HTR-8/SVneo (cell line): ENCODE results near the gene FBLN1.
"Not testable (repeated sequence)": the region's sequence is repeated elsewhere in the genome, so short reads cannot be mapped to it uniquely, and the experiment has no call there.

Experiments
- DNase-seq: peaks from one replicate; pipeline ENCODE4 v3.0.0; 2011; ENCODE audit warnings: low spot score, mixed read lengths; ENCODE audit not compliant: insufficient read length
- FAIRE-seq: peaks from 2 replicates; lab custom pipeline; 2011; peaks lifted over from hg19 to GRCh38; lab: Jason Lieb, UNC

Gene FBLN1

DNA sequence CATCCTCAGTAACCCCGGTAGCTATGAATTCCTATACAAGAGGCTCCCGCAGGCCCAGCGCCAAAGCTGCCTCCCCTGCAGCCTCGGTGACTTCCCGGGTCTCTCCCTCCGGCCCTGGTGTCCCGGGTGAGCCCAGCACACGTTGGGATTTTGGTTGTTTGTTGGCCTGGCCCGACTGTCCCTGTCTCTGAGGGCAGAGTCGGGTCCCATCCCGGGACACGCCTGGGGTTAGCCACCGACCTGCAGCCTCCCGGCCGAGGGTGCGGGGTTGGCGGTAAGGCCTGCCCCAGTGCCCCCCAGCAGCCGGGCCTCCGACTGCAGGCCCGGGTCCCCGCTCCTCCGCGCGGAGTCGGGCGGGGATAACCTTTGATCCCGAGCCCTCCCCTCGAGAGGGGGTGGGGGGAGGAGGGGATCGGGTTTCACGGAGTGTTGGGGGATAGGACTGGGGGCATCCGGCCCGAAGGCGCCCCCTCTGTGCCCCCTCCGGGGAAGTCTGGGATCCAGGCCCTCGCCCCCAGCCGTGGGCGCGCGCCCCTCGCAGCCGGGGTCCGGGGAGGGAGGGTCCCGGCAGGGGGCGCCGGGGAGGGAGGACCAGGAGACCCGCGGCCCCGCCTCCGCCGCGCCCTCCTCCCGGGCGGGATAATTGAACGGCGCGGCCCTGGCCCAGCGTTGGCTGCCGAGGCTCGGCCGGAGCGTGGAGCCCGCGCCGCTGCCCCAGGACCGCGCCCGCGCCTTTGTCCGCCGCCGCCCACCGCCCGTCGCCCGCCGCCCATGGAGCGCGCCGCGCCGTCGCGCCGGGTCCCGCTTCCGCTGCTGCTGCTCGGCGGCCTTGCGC is at the start of gene FBLN1:
Gene FBLN1, plus strand, starts transcription at position 669 of the 835 bp plus-strand sequence. Its CDS starts 103 bp downstream, at position 772.
- peak; percentile 36 for FAIRE-seq
- DNase-seq: peak; percentile 67

GRCh38 chr22:45453764-45454163 is 48.9 kb upstream of the FBLN1 start:
- no peak for FAIRE-seq

DNA sequence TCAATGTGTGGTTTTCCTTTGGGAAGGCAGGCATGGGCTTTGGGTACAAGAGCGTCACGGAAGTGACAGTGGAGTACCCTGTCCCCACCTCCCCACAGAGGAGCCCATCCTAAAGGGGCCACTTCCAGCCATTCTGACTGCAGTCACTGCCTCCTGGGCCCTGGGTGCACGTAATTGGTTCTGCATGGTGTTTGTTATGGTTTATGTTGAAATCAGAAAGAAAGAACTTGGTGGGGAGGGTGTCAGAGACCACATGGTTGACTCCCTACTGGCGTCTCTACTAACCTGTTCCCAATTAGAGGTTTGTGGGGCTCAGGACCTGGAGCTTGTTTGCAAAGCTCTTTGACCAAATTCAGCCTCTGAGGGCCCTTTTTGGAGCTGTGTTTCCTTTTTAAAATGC is 48.4 kb upstream of the FBLN1 start:
- FAIRE-seq: no peak

More at GRCh38 chr22:45453764-45454163, 48.9 kb upstream of the FBLN1 start:
- DNase-seq: no peak

GRCh38 chr22:45455212-45455611 is 47.5 kb upstream of the FBLN1 start:
- DNase-seq (no peak), FAIRE-seq (no peak)

More for the DNA sequence above, 48.4 kb upstream of the FBLN1 start:
- DNase-seq: no peak

- FAIRE-seq (no peak), DNase-seq (no peak)
Measured at GRCh38 chr22:45455621-45456020, 47.1 kb upstream of the FBLN1 start.

DNA sequence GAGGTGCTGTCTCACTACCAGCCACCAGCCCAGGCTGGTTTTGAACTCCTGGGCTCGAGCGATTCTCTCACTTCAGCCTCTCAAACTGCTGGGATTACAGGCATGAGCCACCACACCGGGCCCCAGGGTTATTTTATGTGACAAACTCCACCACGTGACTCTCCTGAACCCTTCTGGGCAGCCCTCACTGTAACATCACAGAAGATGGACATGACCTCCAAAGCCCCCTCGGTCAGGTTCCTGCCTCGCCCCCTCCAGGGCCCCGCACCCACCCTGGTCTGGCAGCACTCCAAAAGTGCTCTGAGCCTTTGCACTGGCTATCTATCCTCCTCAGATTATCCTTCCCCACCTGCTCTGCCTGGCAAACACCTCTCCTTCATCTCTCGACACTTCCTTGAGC is 45.9 kb upstream of the FBLN1 start:
- FAIRE-seq (no peak), DNase-seq (no peak)

DNA sequence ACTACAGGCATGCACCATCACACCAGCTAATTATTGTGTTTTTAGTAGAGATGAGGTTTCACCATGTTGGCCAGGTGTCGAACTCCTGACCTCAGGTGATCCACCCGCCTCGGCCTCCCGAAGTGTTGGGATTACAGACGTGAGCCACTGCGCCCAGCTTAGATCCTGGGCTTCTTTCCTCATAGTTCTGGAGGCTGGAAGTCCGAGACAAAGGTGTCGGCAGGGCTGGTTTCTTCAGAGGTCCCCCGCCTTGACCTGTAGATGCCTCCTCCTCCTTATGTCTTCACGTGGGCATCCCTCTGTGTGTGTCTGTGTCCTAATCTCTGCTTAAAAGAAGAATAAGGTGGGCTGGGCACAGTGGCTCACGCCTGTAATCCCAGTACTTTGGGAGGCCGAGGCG is 44.2 kb upstream of the FBLN1 start:
- DNase-seq: no peak
- no peak for FAIRE-seq

GRCh38 chr22:45459235-45459634 is 43.4 kb upstream of the FBLN1 start:
- no peak for FAIRE-seq

DNA sequence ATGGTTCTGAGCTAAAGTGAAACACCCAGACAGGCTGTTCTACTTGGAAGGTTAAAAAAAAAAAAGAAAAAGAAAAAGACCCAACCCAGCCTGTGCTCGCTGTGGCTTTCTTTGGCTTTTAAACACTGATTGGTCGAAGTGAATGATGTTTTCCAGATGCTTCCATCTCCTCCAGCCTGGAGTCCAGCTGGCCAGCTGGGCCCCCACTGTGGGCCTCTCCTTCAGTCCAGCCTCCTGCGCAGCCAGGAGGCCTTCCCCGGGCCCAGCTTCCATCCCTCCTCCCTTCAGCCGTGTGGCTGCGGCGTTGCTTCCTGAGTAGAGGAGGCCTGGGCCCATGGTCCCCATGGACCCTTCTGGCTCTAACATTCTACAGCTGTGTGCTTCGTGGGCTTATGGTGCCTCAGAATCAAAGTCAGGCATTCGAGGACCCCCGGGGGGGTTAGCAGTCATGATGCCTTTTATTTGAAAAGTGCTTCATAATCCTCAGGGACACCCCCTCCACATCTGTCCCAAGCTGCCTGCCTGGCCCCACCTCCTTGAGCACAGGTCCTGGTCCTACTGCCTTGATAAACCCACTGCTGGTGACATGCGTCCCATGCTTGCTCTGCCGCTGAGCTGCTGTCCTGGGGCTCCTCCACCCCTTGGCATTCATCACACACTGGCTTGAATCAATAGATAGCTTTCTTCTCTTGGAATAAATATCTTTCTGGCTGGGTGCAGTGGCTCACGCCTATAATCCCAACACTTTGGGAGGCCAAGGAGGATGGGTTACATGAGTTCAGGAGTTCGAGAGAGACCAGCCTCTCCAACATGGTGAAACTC is 42.2 kb upstream of the FBLN1 start:
- no peak for FAIRE-seq
- DNase-seq: no peak

More at GRCh38 chr22:45459235-45459634, 43.4 kb upstream of the FBLN1 start:
- DNase-seq: no peak

DNA sequence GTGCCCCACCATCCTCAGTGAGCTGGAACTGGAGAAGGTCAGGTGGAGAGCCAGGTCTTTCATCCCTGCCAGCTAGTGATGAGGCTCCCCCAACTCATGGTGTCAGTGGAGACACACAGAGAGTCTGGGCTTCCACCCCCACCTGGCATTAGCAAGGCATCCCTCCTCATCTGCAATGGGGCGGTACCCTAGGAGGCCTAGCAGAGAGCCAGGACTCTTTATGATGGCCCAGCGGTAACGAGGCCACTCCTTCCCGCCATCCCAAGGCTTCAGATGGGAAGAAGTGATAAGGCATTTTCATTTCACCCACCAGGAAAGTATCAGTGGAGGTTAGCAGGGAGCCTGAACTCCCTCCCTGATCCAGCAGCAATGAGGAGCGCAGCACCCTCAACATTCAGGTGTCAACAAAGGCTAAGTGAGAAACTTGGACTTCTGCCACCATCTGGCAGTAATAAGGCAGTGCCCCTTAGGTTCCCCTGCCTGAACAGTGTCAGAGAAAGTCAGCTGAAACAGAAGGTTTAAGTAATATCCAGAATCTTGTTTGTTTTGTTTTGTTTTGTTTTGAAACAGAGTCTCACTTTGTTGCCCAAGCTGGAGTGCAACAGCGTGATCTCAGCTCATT is 40.5 kb upstream of the FBLN1 start:
- no peak for FAIRE-seq
- DNase-seq: no peak

- FAIRE-seq, DNase-seq: not testable (repeated sequence)
Measured at GRCh38 chr22:45463691-45464090, 39.0 kb upstream of the FBLN1 start.

DNA sequence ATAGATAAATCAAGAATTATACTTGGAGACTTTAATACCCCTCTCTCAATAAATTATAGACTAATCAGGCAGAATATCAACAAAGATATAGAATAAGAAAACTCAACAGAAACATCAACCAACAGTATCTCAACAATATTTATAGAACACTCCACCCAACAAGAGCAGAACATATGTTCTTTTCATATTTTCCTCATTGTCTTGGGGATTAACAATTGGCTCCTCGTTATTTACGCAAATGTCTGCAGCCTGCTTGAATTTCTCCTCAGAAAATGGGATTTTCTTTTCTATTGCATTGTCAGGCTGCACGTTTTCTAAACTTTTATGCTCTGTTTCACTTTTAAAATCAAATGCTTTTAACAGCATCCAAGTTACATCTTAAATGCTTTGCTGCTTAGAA is 37.0 kb upstream of the FBLN1 start:
- DNase-seq (no peak), FAIRE-seq (no peak)

DNA sequence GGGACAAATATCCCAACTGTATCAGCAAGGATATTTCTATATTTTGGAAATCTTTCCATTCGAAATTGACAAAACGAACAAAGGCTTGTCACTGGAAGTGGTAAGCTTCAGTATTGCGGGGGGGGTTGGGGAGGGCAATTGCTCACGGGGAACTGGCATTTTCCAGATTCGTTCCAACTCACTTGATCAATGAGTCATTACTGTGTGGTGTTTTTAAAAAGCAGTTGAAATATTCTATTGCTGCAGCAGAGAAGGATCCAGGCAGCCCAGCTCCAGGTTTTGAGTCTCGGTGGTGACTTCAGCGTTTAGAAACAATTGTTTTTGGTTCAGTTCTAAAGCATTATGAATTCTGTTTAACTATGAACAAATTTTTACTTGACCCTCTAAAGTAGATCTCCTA is 33.8 kb upstream of the FBLN1 start:
- DNase-seq: no peak
- FAIRE-seq: no peak

DNA sequence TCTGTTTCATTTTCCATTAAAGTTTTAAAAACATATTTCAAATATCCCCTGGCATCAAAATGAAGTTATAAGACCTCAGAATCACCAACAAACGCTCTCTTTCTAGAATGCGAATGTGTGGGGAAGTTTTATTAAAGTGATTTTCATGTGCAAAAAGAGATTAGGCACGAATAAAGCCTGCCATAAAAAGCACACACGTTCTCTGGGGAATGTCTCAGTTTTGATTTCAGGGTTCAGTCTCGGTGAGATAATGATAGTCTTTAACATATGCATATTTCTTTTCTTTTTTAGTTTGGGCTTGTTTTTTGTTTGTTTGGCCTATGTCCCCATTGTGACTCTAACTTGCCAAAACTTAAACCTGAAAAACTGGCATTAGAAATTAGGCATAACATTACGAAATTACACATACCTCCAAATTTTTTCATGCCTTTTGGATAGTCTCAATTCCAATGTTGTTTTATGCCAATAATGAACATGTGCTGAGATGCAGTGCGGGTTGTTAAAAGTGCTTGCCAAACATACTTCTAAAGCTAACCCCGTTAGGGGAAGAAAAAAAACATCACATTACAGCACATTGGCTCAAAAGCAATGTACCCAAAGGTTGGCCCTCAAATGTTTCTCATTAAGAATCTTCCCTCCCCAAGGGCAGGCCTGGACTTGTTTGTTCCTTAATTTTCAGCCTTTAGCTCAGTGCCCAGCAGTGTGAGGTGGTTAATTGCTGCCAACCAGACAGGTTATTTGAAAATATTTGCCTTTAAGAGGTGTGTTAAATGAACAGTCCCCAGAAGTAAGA is 33.2 kb upstream of the FBLN1 start:
- DNase-seq: no peak

GRCh38 chr22:45470871-45471270 is 31.8 kb upstream of the FBLN1 start:
- FAIRE-seq (no peak), DNase-seq (no peak)

More for the DNA sequence above, 33.2 kb upstream of the FBLN1 start:
- FAIRE-seq: no peak

DNA sequence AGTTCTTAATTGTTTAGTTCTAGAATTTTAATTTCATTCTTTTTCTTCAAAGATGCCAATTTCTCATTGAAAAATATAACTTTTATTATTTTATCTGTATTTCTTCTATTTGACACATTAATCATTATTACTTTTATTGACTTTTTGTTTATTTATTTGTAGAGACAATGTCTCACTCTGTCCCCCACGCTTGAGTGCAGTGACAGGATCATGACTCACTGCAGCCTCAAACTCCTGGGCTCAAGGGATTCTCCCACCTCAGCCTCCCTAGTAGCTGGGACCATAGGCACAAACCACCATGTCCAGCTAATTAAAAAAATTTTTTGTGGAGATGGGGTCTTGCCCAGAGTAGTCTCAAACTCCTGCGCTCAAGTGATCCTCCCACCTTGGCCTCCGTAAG is 30.3 kb upstream of the FBLN1 start:
- no peak for FAIRE-seq
- DNase-seq: no peak

GRCh38 chr22:45473626-45474237 is 29.0 kb upstream of the FBLN1 start:
- no peak for FAIRE-seq
- DNase-seq: no peak

- DNase-seq (no peak), FAIRE-seq (no peak)
Measured at GRCh38 chr22:45475063-45475747, 27.5 kb upstream of the FBLN1 start.
